GM18907 (cell line): ENCODE data around the gene HOXC4.
A peak's percentile ranks its signal among the peaks of the same experiment; 100 is the strongest.

Experiments
- ATAC-seq: cut with Tn5 transposase; IDR thresholded peaks from one replicate; pipeline ENCODE4 v1.9.1; 2021; ENCODE audit warnings: mild to moderate bottlenecking, moderate library complexity; ENCODE audit not compliant: unreplicated experiment

Gene HOXC4

DNA sequence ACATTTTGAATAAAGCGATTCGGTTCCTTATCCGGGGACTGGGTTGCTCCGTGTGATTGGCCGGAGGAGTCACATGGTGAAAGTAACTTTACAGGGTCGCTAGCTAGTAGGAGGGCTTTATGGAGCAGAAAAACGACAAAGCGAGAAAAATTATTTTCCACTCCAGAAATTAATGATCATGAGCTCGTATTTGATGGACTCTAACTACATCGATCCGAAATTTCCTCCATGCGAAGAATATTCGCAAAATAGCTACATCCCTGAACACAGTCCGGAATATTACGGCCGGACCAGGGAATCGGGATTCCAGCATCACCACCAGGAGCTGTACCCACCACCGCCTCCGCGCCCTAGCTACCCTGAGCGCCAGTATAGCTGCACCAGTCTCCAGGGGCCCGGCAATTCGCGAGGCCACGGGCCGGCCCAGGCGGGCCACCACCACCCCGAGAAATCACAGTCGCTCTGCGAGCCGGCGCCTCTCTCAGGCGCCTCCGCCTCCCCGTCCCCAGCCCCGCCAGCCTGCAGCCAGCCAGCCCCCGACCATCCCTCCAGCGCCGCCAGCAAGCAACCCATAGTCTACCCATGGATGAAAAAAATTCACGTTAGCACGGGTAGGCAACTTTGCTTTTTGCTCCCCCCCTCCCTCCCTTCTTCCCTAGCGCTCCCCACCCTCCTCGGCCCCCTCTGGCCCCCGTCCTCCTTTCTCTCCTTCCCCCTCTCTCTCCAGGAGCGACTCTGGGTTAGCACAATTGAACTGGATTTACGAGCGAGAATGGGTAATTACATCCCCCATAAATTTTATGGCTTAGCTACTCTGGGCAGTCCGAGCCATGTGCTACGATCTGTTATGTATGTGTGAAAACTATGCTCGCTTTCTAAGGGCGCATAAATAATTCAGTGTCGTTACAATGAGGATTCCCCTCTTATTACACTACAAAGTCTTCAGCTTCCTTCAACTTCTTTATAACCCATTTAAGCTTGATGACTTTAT is at the start of gene HOXC4:
TSS of gene HOXC4 (plus strand) at position 85 of the 991 bp plus-strand sequence. CDS start at position 173, 88 bp downstream.
- ATAC-seq: peak; percentile 30

GRCh38 chr12:54004063-54004840 is 49.4 kb upstream of the HOXC4 start:
- no peak for ATAC-seq

DNA sequence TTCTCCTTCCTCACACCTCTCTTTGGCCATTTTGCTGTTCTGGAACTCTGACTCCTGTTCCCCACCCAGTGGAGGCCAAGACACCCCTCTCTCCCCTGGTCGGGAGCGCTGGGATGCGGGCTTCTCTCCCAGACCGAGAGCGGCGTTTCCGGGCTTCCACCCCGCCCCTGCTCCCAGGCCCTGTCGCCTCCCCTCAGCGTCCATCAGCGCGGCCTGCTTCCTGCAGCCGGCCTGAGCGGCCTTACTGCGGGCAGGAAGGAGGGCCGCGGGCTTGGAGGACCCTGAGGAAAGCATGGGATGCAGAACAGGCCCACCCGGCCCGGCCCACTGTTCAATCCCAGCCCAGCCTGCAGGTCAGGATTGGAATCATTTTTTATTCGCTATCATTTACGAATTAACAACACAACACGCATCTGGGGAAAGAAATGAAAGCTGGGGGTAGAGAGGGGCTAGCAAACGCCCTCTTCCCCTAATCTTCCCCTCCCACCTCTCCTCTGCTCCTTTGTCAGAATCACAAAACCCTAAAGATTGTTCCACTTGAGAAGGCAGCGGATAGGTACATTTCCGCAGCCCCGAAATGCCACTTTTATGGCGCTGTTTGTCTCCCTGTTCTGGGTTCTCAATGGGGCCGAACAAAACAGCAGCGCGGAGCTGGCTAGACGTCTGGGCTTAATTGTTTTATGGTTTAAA is 48.6 kb upstream of the HOXC4 start:
- no peak for ATAC-seq

DNA sequence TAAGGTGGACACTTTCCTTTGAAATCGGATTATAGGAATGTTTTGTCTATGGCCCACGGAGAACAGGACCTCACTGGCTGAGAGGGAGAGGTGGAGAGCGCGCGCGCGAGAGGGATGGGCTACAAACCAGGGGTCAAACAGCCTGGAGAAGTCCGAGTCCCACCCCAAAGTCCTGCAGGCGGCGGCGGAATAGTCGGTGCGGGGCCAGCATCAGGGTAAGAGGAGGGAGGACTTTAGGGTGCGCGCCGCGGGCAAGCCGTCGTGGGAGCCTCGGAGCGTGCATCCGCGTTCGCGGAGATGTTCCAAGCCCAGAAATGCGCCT is 48.1 kb upstream of the HOXC4 start:
- ATAC-seq: no peak

DNA sequence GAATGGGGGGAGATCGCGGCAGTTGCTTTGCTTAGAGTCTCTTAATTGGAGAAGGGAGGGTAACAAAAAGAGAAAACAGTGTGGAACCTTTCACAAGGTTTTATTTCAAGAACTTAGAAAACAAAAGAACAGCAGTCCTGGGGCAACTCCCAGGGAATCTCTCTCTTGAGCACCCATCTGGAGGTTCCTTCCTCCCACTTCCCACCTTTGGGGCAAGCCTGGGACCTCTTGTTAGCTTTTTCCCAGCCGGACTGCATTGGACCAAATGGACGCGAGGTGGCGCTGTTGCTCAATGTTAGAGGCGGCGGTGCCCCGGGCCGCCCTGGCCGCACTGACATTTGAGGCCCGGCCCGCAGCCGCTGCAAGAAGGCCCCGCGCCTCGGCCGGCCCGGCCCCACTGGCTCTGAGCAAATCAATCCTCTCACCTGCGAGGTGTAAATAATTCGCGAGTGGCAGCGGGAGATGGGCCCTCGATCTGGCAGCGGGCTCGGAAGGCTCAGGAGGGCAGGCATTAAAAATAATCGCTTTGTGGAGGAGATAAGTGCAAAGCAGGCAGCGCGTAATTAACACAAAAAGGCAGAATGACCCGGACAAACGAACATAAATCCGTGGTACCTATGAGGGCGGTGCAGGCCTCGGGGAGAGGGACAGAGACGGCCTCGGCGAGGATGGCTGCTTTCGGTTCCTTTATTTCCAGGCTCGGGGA is 47.6 kb upstream of the HOXC4 start:
- ATAC-seq: no peak

GRCh38 chr12:54006559-54007220 is 46.9 kb upstream of the HOXC4 start:
- ATAC-seq: no peak

DNA sequence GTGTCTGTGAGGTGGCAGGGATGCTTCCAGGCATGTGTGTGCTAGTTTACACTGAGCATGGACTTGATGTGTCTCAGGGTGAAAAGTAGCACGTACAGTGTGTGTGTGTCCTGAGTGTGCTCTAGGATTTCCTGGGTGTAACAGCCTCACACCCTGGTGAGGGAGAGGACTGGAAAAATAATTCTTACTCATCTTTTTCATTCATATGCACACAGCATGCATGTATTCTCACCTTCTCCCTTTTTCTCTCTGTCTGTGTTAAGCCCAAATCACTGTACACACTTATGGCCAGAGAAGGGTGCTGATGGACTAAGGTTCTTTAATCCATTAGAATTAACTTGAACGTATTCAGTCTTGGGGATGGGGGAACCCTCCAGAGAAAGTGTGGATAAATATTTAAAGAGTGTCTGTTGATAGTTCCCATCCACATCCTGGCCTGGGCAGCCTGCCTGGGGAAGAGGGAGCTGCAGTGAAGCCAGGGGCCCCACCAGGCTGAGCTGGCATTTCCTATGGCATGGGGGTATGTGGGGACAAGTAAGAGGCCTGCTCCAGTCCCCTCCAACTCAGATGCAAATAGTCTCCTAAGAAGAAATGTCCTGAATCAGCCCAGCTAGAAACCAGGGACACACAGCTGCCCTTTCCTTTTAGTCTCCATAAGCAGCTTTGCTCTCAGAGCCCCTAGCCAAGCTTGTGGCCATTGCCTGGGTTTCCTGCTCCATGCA is 45.9 kb upstream of the HOXC4 start:
- ATAC-seq: no peak

- no peak for ATAC-seq
These were observed 45.4 kb upstream of the HOXC4 start for GRCh38 chr12:54008260-54008552.

DNA sequence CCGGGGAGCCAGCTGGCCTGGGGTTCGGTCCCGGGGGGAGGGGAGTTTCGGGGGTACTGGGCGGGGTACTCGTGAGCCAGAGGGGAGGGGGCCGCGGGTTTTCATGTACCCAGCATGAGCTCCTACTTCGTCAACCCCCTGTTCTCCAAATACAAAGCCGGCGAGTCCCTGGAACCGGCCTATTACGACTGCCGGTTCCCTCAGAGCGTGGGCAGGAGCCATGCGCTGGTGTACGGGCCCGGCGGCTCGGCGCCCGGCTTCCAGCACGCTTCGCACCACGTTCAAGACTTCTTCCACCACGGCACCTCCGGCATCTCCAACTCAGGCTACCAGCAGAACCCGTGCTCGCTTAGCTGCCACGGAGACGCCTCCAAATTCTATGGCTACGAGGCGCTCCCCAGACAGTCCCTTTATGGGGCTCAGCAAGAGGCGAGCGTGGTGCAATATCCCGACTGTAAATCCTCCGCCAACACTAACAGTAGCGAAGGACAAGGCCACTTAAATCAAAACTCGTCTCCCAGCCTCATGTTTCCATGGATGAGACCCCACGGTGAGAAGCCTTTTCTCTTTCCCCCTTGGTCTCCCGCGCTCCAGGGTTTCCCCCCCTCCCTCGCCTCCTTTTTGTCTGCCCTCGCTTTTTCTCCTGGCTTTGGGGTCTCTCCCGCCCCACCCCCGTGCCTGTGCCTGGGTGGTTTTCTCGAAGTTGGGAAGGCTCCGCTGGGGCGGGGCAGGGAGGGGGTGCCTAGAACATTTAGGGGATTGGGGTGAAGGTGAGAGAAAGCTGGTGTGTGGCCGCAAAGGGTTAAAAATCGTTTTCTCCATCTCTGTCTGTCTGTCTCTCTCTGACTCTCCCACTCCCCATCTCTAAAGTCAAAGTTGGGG is 44.2 kb upstream of the HOXC4 start:
- no peak for ATAC-seq

DNA sequence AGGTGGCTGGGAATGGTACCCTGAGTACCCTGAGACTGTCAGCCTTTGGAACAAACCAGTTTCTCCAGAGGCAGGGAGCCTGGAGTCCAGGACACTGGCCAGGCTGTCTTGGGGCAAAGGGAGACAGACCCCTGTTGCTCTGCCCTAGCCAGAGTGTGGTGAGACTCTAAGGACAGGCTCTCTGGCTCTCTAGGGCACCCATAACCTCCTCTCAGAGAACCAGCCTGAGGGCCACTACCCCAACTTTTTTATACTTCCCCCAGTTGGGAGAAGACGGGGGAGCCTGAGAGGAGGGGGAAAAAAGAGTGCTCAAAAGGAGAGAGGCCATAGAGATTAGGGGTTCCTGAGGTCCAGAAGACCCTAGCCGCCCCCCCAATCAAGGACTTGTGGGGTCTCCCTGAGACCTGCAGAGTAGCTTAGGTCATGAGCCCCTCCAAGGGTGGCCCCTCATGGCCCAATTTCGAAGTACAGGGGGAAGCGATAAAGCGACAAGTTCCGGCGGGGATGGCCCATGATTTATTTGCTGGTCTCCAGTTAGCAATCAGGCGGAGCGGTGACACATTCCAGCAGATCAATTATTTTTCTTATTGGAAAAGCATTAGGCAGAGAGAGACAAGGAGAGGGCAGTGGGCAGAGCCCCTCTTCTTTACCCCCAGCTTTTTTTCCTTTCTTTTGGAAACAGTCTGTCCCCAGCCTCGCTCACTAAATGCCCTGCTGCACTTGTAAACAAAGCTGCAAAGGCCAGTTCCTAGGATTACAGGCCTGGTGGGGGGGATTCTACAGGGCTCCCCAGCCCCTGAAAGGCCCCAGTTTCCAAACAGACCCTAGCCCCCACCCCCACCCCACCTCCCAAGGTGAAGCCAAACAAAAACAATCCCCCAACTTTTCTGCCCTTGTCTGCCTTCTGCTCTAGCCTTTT is 43.3 kb upstream of the HOXC4 start:
- ATAC-seq: no peak

DNA sequence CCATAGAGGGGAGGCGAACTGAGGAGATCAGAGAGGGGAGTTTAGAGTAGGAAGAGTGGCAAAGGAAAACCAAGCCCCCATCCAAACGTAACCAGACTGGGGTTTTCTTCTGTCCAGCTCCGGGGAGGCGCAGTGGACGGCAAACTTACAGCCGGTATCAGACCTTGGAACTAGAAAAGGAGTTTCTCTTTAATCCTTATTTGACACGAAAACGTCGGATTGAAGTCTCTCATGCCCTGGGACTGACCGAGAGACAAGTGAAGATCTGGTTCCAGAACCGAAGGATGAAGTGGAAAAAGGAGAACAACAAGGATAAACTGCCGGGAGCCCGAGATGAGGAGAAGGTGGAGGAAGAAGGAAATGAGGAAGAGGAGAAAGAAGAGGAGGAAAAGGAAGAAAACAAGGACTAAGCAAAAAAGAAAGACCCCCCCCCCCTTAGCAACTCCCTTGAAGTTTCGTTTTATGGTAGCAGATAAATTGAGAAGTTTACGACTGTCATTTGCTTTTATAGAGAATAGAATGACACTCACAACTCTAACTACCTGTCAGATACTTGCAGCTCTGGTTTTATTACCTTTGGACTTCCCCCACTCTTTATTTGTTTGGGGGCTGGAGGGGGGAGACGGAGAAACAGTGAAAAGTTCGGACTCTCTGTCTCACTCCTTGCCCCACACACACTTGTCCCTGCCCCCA is 42.5 kb upstream of the HOXC4 start:
- ATAC-seq: no peak

DNA sequence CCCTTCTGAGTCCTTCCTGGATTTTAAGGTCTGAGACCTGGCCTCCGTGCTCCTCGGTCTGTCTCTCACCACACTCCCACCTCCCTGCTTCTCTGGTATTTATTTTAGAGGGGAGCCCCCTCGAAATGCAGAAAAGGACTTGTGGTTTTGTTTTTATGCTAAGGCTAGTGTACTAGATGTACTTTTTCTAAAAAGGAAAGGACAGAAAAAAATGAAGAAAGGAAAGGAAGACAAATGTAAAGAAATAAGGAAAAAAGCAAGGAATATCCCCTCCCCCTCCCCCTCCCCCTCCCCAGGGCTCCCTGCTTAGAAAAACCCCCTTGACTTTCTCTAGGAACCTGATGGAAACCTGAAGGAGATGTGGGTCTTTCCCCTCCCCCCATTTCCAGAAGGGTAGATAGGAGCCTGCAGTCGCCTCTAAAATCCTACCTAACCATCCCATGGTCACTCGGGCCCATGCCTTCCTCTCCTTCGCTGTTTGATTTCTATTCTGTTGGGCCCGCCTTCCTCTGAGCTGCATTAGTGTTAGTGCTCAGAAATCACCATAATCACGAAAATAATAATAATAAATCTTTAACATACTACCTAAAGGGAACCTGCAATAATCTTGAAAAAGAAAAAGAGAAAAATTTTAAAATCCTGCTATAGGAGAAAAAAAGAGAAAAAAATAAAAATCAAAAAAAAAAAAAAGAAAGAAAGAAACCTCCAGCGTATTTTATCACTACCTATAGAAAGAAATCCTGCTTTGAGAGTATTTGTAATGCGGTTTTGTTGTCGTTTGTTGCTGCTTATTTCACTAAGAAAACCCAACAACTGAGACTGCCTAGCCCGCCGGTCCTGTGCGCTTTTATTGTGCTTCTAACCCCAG is 41.7 kb upstream of the HOXC4 start:
- no peak for ATAC-seq

DNA sequence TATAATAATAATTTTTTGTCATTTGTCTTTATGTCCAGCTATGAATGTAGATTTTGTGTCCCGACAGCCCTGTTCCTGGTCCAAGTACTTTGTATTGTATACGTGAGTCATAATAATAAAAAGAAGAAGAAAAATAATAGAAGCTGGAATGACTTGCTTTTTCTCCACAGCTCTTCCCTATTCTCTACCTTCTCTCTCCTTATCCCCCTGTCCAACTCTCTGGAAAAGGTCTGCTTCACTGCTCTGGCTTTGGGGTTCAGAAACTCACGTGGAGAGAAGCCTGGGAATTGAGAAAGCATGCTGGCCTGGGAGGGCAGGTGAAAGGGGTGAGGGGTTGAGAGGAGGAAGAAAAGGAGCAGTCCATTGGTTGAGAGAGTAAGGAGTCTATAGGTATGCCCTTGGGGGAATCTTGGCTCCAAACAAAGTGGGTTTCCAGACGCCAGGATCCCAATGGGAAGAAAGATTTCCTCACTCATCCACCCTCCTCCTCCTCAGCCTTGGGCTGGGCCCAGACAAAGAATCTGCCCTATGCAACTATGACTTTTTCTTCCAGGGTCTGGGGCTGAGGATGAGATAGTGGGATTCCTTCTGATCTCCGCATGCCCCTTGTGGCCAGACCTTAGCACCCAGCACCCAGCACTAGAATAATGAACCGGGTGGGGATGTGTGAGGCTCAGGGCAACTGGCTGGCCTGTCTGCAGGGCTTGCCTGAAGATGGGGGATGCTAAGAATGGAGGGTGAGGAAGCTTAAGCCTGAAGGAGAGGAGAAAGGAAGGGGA is 40.8 kb upstream of the HOXC4 start:
- ATAC-seq: no peak

DNA sequence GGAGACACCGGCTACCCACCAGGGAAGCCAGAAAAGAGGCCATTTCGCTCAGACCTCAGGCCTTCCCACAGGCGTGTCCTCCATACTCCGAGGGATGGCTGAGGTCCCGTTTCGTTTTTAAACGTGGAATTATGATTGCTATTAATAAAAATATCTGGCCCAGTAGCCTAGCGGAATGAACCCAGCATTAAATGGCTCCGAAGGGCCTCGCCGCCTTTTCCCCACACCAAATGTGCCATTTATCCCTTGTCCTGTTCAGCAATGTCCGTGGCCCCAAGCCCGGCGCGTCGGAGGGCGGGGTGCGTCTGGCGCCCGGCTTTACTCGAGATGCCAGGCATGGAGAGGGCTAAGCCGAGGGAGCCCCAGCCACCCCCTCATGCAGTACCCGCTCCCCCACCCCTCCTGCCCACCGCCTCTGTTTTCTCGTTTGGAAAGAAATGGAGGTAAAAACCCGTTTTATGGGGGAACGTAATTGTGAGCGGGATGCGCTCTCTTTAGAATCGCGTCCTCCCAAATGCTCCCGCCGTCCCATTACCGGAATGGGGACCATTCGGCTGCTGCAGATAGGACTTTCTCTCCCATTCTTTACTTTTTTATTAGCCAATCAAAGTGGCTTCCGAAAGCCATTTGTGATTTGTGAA is 39.1 kb upstream of the HOXC4 start:
- ATAC-seq: no peak
